ENCODE data around the gene ADGRL3.

GRCh38 chr4:61201961-61202637, 2.0 kb downstream of the ADGRL3 start:
- TF ChIP-seq, protein P1, sequence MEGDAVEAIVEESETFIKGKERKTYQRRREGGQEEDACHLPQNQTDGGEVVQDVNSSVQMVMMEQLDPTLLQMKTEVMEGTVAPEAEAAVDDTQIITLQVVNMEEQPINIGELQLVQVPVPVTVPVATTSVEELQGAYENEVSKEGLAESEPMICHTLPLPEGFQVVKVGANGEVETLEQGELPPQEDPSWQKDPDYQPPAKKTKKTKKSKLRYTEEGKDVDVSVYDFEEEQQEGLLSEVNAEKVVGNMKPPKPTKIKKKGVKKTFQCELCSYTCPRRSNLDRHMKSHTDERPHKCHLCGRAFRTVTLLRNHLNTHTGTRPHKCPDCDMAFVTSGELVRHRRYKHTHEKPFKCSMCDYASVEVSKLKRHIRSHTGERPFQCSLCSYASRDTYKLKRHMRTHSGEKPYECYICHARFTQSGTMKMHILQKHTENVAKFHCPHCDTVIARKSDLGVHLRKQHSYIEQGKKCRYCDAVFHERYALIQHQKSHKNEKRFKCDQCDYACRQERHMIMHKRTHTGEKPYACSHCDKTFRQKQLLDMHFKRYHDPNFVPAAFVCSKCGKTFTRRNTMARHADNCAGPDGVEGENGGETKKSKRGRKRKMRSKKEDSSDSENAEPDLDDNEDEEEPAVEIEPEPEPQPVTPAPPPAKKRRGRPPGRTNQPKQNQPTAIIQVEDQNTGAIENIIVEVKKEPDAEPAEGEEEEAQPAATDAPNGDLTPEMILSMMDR (IDR thresholded peaks at IDR 0.05): no peak
- TF ChIP-seq EP300 (IDR thresholded peaks at IDR 0.05): no peak
